Keratinocyte (primary cell): Measurements from ENCODE around the gene TENM3. TPM values are rescaled to one million over a fixed set of nuclear protein-coding genes. Genes with fewer than 3 reads are reported as not detected.

ENCODE experiments used
- DNase-seq: peaks from one replicate; pipeline ENCODE4 v3.0.0-alpha.2; 2011; ENCODE audit warnings: low read depth, missing footprints, low spot score
- FAIRE-seq: peaks from 2 replicates; lab custom pipeline; 2011; peaks lifted over from hg19 to GRCh38; lab: Jason Lieb, UNC
- H2AFZ ChIP-seq: 2 replicates; pipeline ENCODE4 v1.6.0; 2012; ENCODE audit warnings: low read length, control low read depth, inconsistent platforms; ENCODE audit not compliant: control insufficient read depth
- H3K27ac ChIP-seq: 2 replicates; pipeline ENCODE4 v1.5.1; 2011; ENCODE audit warnings: low read length; ENCODE audit not compliant: control insufficient read depth, insufficient read depth
- H3K27me3 ChIP-seq: 3 replicates; pipeline ENCODE4 v1.6.0; 2011; ENCODE audit warnings: low read length; ENCODE audit not compliant: control insufficient read depth, insufficient read depth; ENCODE audit errors: extremely low read depth
- H3K36me3 ChIP-seq, 2 experiments: 2 replicates in 1 of 2; 3 replicates in 1 of 2; pipeline ENCODE4 v1.5.1; 2011; ENCODE audit warnings: low read length in 2 of 2, mild to moderate bottlenecking in 1 of 2; ENCODE audit not compliant: control insufficient read depth in 2 of 2, insufficient read depth in 2 of 2; ENCODE audit errors: extremely low read depth in 1 of 2
- H3K4me1 ChIP-seq: 3 replicates; pipeline ENCODE4 v1.5.1; 2011; ENCODE audit warnings: low read length; ENCODE audit not compliant: control insufficient read depth, insufficient read depth; ENCODE audit errors: extremely low read depth
- H3K4me2 ChIP-seq: 3 replicates; pipeline ENCODE4 v1.6.0; 2011; ENCODE audit warnings: low read depth, low read length; ENCODE audit not compliant: control insufficient read depth, insufficient read depth; ENCODE audit errors: extremely low read depth
- H3K4me3 ChIP-seq, 3 experiments: fragments of 200-600 bp in 1 of 3; sonication (generic) in 1 of 3; 2 replicates in 2 of 3; 3 replicates in 1 of 3; pipeline ENCODE4 v1.5.1; 2011 to 2016; ENCODE audit warnings: low read length in 3 of 3, mild to moderate bottlenecking in 3 of 3, control low read depth in 2 of 3, inconsistent platforms in 1 of 3, low read depth in 1 of 3, mixed read lengths in 1 of 3, mixed run types in 1 of 3, moderate library complexity in 1 of 3; ENCODE audit not compliant: control insufficient read depth in 2 of 3, insufficient read depth in 2 of 3; ENCODE audit errors: extremely low read depth in 1 of 3
- H3K79me2 ChIP-seq: 2 replicates; pipeline ENCODE4 v1.6.0; 2012; ENCODE audit warnings: low read length; ENCODE audit not compliant: control insufficient read depth, insufficient read depth
- H3K9ac ChIP-seq: 3 replicates; pipeline ENCODE4 v1.6.0; 2011; ENCODE audit warnings: low read length; ENCODE audit not compliant: control insufficient read depth, insufficient read depth; ENCODE audit errors: extremely low read depth
- H3K9me1 ChIP-seq: 3 replicates; pipeline ENCODE4 v1.6.0; 2011; ENCODE audit warnings: low read length; ENCODE audit not compliant: control insufficient read depth, insufficient read depth; ENCODE audit errors: extremely low read depth
- H3K9me3 ChIP-seq: 2 replicates; pipeline ENCODE4 v1.5.1; 2012; ENCODE audit warnings: low read depth, low read length; ENCODE audit not compliant: control insufficient read depth
- H4K20me1 ChIP-seq: 3 replicates; pipeline ENCODE4 v1.6.0; 2011; ENCODE audit warnings: low read length; ENCODE audit not compliant: control insufficient read depth, insufficient read depth; ENCODE audit errors: extremely low read depth
- EZH2 ChIP-seq: IDR thresholded peaks from one replicate; pipeline ENCODE4 v1.6.1; 2012; ENCODE audit warnings: inconsistent platforms, mild to moderate bottlenecking, low read length, moderate library complexity
- dilution Hi-C: fragments of 300-500 bp; cut with MboI; formaldehyde crosslinking; loops from one replicate; pipeline ENCODE4 v1.7.0; 2020; ENCODE audit warnings: low sequenced_read_pairs; ENCODE audit not compliant: extremely low pct_ligation_motif_present
- polyA plus RNA-seq, 5 experiments: library from polyadenylated mRNA; depleted of rRNA in 3 of 5; stranded (reverse) in 3 of 5; stranded (forward) in 1 of 5; unstranded in 1 of 5; fragments of >200 nt; gene quantifications; 1 replicate in 1 of 5; 2 replicates in 3 of 5; 3 replicates in 1 of 5; pipeline versions ENCODE4 v1.2.1 to v1.2.3, GENCODE V29; 2011 to 2012; ENCODE audit warnings: missing spikeins in 2 of 5, low read depth in 1 of 5, low replicate concordance in 1 of 5
- TF ChIP-seq, protein P1 (sequence below), 3 experiments: IDR thresholded peaks in 1 of 3; conservative IDR thresholded peaks in 1 of 3; optimal IDR thresholded peaks in 1 of 3; 2 replicates in 2 of 3; 3 replicates in 1 of 3; pipeline versions ENCODE3 to v1.5.1; 2011; ENCODE audit warnings: low read length in 3 of 3, mild to moderate bottlenecking in 3 of 3, moderate library complexity in 2 of 3, control low read depth in 1 of 3, inconsistent platforms in 1 of 3; ENCODE audit not compliant: insufficient read depth in 2 of 3; ENCODE audit errors: extremely low read depth in 1 of 3

Gene TENM3
- polyA plus RNA-seq, 1 donor (not counting 4 experiments of a cell fraction or from before 2014, with no cell fraction given), result 17.0 TPM

- Histone ChIP-seq H3K4me3 (no peak overlapping the region), H3K9me1 (no peaks in the 10 kb centered on the region), H3K9me3 (no peaks in the 10 kb centered on the region), H3K4me1 (no peaks in the 10 kb centered on the region), H3K9ac (no peak overlapping the region), H4K20me1 (no peaks in the 10 kb centered on the region), H3K79me2 (no peaks in the 10 kb centered on the region), H3K27ac (no peak overlapping the region), H3K36me3 (no peaks in the 10 kb centered on the region), H3K4me2 (no peak overlapping the region), H2AFZ (no peak overlapping the region), H3K27me3 (no peaks in the 10 kb centered on the region)
- no peak for FAIRE-seq
- no peak for TF ChIP-seq EZH2
- TF ChIP-seq, protein P1, sequence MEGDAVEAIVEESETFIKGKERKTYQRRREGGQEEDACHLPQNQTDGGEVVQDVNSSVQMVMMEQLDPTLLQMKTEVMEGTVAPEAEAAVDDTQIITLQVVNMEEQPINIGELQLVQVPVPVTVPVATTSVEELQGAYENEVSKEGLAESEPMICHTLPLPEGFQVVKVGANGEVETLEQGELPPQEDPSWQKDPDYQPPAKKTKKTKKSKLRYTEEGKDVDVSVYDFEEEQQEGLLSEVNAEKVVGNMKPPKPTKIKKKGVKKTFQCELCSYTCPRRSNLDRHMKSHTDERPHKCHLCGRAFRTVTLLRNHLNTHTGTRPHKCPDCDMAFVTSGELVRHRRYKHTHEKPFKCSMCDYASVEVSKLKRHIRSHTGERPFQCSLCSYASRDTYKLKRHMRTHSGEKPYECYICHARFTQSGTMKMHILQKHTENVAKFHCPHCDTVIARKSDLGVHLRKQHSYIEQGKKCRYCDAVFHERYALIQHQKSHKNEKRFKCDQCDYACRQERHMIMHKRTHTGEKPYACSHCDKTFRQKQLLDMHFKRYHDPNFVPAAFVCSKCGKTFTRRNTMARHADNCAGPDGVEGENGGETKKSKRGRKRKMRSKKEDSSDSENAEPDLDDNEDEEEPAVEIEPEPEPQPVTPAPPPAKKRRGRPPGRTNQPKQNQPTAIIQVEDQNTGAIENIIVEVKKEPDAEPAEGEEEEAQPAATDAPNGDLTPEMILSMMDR (optimal IDR thresholded peaks at IDR 0.05 in 1 of 3, IDR thresholded peaks at IDR 0.05 in 1 of 3, conservative IDR thresholded peaks at IDR 0.05 in 1 of 3; ENCODE audit: extremely low read depth in 1 of 3, insufficient read depth in 2 of 3, low read length in 3 of 3), result no peak
- no peak for DNase-seq
- dilution Hi-C loops, result no loop called here
Measured at GRCh38 chr4:182415116-182415515, 171.9 kb downstream of the TENM3 start.

DNA sequence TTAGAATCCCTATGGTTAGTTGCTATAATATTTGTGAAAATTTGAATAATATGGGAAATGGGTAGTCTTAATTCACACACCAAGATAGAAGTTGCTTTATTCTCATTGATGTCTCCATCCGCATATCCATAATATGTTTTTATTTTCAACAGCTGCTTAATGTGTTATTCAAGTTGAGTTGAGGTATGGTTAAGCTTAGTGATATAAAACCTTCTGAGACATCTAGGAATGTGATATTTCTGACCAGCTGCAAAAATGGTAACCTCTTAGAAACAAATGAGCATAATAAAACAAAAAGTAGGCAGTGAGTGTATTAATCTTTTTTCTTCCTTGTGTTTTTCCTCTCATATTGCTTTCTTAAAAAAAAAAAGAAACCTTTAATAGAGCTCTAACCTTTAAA lies 172.9 kb downstream of the TENM3 start:
- H3K9ac ChIP-seq, result no peak overlapping the region
- H3K36me3 ChIP-seq, result no peaks in the 10 kb centered on the region
- H3K27ac ChIP-seq, result no peak overlapping the region
- no peak overlapping the region for H3K4me3 ChIP-seq
- H3K4me2 ChIP-seq, result no peak overlapping the region
- H3K4me1 ChIP-seq, result no peaks in the 10 kb centered on the region
- no peaks in the 10 kb centered on the region for H3K9me3 ChIP-seq
- no peak for TF ChIP-seq EZH2
- TF ChIP-seq, protein P1 (optimal IDR thresholded peaks at IDR 0.05 in 1 of 3, IDR thresholded peaks at IDR 0.05 in 1 of 3, conservative IDR thresholded peaks at IDR 0.05 in 1 of 3; ENCODE audit: extremely low read depth in 1 of 3, insufficient read depth in 2 of 3, low read length in 3 of 3), result no peak
- FAIRE-seq (no peak), DNase-seq (no peak)
- no peaks in the 10 kb centered on the region for H3K79me2 ChIP-seq
- H2AFZ ChIP-seq, result no peak overlapping the region
- H4K20me1 ChIP-seq, result no peaks in the 10 kb centered on the region
- no peaks in the 10 kb centered on the region for H3K27me3 ChIP-seq
- dilution Hi-C loops, result no loop called here
- no peaks in the 10 kb centered on the region for H3K9me1 ChIP-seq
